ENCODE measurements around the gene CEP85L. TPM values are rescaled to one million over a fixed set of nuclear protein-coding genes. Genes with fewer than 3 reads are reported as not detected.

Gene CEP85L
- total and polyA plus RNA-seq, 10 of the 15 experiments (the other 5 are each of a cell fraction or from before 2014, with no cell fraction given), result 1.8 to 10.9 (median 7.1) TPM

- no peak for TF ChIP-seq WRNIP1 (IDR thresholded peaks at IDR 0.05; ENCODE audit: borderline replicate concordance, low read depth, low read length)
These were observed 7.4 kb downstream of the CEP85L start (continued) for GRCh38 chr6:118644007-118644406.

GRCh38 chr6:118641042-118641441 is 10.3 kb downstream of the CEP85L start:
- H2AFZ ChIP-seq (ENCODE audit: control insufficient read depth, low read depth, low read length), result no peak overlapping the region
- H3K27me3 ChIP-seq (replicated peaks in 1 of 2; ENCODE audit: control insufficient read depth in 2 of 2, insufficient read depth in 2 of 2, low read length in 1 of 2), result no peaks in the 10 kb centered on the region
- peaks cover 0 to 2% of the 10 kb centered on the region in 2 experiments; a peak in 1 of 4 replicates for H3K36me3 ChIP-seq (ENCODE audit: control insufficient read depth in 2 of 2, insufficient read depth in 2 of 2, low read length in 1 of 2)
- FAIRE-seq, result no peak
- CTCF ChIA-PET, result interaction anchor here (1.8 kb wide), 1 partner anchor 11 kb away, joined by 4 read pairs; the partner anchor contains the start of gene CEP85L
- in situ Hi-C loops (cut with MboI), result no loop called here
- POLR2A ChIA-PET, result no interaction called here
- H3K9ac ChIP-seq (ENCODE audit: control insufficient read depth, insufficient read depth, low read length), result no peak overlapping the region
- no peak for DNase-seq (ENCODE audit: low read depth, low spot score)
- H3K4me1 ChIP-seq (ENCODE audit: control insufficient read depth, insufficient read depth, low read length), result peaks cover 5% of the 10 kb centered on the region; the same call in 1 of the 2 replicates
- intact Hi-C loops (cut with micrococcal nuclease; ENCODE audit: unreplicated experiment), result no loop called here
- no peak overlapping the region for H3K27ac ChIP-seq (ENCODE audit: control insufficient read depth, insufficient read depth)
- WGBS (ENCODE audit: insufficient coverage, insufficient replicate concordance, low lambda C conversion rate, missing lambda C conversion rate), result 100% methylated on average over 1 of the region's 1 CpG
- no peak overlapping the region for H3K4me2 ChIP-seq (ENCODE audit: control insufficient read depth, insufficient read depth)
- H3K79me2 ChIP-seq (ENCODE audit: control insufficient read depth, insufficient read depth, low read length), result peaks cover 25% of the 10 kb centered on the region
- no peak for ATAC-seq
- RAD21 ChIA-PET (ENCODE audit: unreplicated experiment), result no interaction called here
- no peak overlapping the region for H3K4me3 ChIP-seq
- TF ChIP-seq EED (IDR thresholded peaks at IDR 0.05; ENCODE audit: low read depth), result no peak
- no peak for TF ChIP-seq KDM1A (IDR thresholded peaks at IDR 0.05; ENCODE audit: borderline replicate concordance)
- TF ChIP-seq CHD1 (IDR thresholded peaks at IDR 0.05; ENCODE audit: low read depth, low read length), result no peak
- no peak for TF ChIP-seq HDAC2 (IDR thresholded peaks at IDR 0.05)
- TF ChIP-seq MTA3 (IDR thresholded peaks at IDR 0.05; ENCODE audit: borderline replicate concordance, low read length), result no peak
- TF ChIP-seq, protein P1, sequence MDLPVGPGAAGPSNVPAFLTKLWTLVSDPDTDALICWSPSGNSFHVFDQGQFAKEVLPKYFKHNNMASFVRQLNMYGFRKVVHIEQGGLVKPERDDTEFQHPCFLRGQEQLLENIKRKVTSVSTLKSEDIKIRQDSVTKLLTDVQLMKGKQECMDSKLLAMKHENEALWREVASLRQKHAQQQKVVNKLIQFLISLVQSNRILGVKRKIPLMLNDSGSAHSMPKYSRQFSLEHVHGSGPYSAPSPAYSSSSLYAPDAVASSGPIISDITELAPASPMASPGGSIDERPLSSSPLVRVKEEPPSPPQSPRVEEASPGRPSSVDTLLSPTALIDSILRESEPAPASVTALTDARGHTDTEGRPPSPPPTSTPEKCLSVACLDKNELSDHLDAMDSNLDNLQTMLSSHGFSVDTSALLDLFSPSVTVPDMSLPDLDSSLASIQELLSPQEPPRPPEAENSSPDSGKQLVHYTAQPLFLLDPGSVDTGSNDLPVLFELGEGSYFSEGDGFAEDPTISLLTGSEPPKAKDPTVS (IDR thresholded peaks at IDR 0.05; ENCODE audit: low read depth, low read length), result no peak
- TF ChIP-seq, protein P2, sequence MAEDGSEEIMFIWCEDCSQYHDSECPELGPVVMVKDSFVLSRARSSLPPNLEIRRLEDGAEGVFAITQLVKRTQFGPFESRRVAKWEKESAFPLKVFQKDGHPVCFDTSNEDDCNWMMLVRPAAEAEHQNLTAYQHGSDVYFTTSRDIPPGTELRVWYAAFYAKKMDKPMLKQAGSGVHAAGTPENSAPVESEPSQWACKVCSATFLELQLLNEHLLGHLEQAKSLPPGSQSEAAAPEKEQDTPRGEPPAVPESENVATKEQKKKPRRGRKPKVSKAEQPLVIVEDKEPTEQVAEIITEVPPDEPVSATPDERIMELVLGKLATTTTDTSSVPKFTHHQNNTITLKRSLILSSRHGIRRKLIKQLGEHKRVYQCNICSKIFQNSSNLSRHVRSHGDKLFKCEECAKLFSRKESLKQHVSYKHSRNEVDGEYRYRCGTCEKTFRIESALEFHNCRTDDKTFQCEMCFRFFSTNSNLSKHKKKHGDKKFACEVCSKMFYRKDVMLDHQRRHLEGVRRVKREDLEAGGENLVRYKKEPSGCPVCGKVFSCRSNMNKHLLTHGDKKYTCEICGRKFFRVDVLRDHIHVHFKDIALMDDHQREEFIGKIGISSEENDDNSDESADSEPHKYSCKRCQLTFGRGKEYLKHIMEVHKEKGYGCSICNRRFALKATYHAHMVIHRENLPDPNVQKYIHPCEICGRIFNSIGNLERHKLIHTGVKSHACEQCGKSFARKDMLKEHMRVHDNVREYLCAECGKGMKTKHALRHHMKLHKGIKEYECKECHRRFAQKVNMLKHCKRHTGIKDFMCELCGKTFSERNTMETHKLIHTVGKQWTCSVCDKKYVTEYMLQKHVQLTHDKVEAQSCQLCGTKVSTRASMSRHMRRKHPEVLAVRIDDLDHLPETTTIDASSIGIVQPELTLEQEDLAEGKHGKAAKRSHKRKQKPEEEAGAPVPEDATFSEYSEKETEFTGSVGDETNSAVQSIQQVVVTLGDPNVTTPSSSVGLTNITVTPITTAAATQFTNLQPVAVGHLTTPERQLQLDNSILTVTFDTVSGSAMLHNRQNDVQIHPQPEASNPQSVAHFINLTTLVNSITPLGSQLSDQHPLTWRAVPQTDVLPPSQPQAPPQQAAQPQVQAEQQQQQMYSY (CRISPR knock-in tag; IDR thresholded peaks at IDR 0.05), result no peak
- TF ChIP-seq RBBP5 (conservative IDR thresholded peaks at IDR 0.05), result no peak
- no peak for TF ChIP-seq RAD51 (IDR thresholded peaks at IDR 0.05)
- TF ChIP-seq, protein P3, sequence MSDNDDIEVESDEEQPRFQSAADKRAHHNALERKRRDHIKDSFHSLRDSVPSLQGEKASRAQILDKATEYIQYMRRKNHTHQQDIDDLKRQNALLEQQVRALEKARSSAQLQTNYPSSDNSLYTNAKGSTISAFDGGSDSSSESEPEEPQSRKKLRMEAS (IDR thresholded peaks at IDR 0.05; ENCODE audit: low read depth, low read length), result no peak
- no peak for TF ChIP-seq JUND (IDR thresholded peaks at IDR 0.05; ENCODE audit: low read depth, low read length)
- TF ChIP-seq FOS (IDR thresholded peaks at IDR 0.05; ENCODE audit: borderline replicate concordance, extremely low read depth, insufficient read length), result no peak
- TF ChIP-seq, protein P4, sequence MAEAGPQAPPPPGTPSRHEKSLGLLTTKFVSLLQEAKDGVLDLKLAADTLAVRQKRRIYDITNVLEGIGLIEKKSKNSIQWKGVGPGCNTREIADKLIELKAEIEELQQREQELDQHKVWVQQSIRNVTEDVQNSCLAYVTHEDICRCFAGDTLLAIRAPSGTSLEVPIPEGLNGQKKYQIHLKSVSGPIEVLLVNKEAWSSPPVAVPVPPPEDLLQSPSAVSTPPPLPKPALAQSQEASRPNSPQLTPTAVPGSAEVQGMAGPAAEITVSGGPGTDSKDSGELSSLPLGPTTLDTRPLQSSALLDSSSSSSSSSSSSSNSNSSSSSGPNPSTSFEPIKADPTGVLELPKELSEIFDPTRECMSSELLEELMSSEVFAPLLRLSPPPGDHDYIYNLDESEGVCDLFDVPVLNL (IDR thresholded peaks at IDR 0.05; ENCODE audit: low read depth, low read length), result no peak
- TF ChIP-seq KLF5 (IDR thresholded peaks at IDR 0.05; ENCODE audit: partially characterized antibody), result no peak
- no peak for TF ChIP-seq MTA2 (IDR thresholded peaks at IDR 0.05; ENCODE audit: low read depth)
- BruUV-seq (replicated peaks), result no TSS peak
- H4K20me1 ChIP-seq (ENCODE audit: control insufficient read depth, insufficient read depth), result no peaks in the 10 kb centered on the region
- H3K9me3 ChIP-seq (replicated peaks; ENCODE audit: control insufficient read depth, insufficient read depth, low read length), result no peaks in the 10 kb centered on the region
- SMC1A ChIA-PET (ENCODE audit: uncharacterized antibody, unreplicated experiment), result no interaction called here

All from GM12878 (cell line).